ENCODE measurements around the gene TENM3. TPM values are rescaled to one million over a fixed set of nuclear protein-coding genes. Genes with fewer than 3 reads are reported as not detected.
A peak's percentile ranks its signal among the peaks of the same experiment; 100 is the strongest.

TENM3 gene
- total RNA-seq, 1 donor from 2014 or later: 65.5 TPM

DNA sequence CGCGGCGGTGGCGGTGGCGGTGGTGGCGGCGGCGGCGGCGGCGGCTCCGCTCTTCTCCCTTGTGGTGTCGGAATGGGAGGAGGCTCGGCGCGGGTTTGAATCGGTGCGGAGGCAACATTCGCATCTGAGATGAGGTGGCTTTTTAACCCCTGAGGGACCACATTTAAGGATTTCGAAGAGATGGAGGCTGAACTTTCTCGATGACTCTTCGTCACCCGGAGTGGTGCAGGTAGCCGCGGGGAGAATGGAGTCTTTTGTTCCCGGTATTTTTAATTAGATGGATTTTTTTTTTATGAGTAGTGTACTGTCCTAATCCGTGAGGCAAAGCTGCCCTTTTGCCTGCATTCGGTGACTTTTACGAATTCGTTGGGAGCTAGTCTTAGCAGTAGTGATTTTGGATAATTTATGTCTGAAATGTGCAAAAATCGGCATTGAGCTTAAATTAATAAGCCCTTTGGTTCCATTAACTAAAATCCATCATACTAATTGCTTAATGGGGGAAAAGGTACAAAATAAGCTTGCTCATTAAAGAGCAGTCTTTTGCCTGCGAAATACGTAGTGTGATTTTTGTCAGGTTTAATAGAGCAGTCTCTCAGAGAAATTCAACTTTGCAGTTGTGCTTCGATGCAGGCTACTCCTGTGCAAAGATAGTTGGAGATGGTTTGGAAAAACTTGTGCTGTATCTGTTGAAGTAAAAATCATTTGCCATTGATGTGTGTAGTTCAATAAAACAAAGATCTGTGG lies 206.2 kb downstream of the TENM3 start:
- peak; percentile 27 for DNase-seq (ENCODE audit: low spot score)

DNA sequence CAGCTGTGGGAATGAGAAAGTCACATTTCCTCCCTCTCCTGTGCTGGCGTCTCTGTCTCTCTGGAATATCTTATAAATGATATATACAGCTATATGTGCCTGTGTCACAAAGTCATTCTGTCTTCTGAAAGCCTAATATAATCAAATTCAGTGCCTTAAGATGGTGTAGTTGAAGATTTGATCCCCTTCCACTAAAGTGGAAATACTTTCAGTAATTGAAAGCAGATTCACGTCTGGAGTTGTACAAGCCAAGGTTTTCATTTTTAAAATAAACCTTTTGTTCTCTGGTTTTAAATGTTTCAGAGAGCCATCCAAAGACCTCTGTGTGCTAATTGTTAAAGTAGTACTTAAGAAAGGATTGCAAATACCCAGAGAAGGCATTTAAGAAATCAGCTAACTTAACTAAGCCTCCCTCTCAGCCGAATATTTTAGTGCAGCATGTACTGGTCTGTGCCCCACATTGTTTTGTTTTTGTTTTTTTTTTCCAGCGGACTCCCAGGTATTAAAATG lies 206.8 kb downstream of the TENM3 start:
- peak; percentile 21 for DNase-seq (ENCODE audit: low spot score)

DNA sequence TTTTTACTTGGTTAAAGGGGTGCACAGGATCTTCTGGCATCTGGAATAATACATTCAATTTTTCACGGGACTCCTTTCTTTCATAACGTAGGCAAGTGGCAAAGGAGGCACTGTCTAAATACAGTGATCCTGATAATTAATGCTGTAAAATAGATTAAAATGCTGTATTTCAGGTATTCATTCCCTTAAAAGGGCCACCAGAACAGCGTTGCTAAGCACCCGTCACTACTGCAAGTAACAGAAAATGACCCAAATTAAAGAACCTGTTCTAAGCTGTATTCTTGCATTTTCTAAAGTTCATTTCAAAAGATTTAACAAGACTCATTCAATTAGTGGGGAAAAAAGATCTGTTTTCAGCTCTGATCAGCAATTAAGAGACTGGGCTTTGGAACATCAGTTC lies 208.2 kb downstream of the TENM3 start:
- no peak for DNase-seq (ENCODE audit: low spot score)

DNA sequence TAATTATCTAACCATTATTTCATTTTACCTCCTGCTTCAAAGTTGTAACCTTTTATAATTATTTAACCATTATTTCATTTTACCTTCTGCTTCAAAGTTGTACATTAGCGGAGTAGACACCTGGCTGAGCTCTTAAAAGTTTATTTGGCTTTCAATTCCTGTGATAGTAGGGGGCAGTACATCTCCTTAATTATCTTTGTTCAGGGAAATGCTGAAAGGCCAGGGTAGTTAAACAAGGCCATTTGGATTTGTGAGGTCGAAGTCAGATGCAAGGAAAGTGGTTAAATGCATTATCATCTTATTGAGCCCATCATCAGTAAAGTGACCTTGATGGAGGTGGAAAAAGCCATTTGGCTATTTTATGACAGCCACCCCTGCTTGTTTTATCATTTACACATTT lies 210.6 kb downstream of the TENM3 start:
- DNase-seq (ENCODE audit: low spot score): no peak

GRCh38 chr4:182454440-182455013 lies 211.3 kb downstream of the TENM3 start:
- no peak for DNase-seq (ENCODE audit: low spot score)

DNA sequence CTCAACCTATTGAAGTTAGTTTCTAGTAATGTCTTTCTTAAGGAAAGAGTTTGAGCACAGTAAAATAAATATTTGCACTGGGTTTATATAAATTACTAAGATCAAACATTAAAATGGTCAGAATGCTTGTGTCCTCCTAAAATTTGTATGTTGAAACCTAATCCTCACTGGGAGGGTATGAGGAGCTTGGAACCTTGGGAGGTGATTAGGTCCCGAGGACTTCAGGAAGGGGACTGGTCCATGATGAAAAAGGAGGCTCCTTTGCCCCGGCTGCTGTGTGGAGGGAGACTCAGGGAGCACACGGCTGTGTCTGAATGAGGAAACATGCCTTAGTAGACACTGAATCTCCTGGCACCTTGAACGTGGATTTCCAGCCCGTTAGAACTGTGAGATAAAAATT lies 221.9 kb downstream of the TENM3 start:
- DNase-seq (ENCODE audit: low spot score): no peak

GRCh38 chr4:182465979-182466378 lies 222.8 kb downstream of the TENM3 start:
- DNase-seq (ENCODE audit: low spot score): no peak

GRCh38 chr4:182470215-182470614 lies 227.0 kb downstream of the TENM3 start:
- DNase-seq (ENCODE audit: low spot score): no peak

DNA sequence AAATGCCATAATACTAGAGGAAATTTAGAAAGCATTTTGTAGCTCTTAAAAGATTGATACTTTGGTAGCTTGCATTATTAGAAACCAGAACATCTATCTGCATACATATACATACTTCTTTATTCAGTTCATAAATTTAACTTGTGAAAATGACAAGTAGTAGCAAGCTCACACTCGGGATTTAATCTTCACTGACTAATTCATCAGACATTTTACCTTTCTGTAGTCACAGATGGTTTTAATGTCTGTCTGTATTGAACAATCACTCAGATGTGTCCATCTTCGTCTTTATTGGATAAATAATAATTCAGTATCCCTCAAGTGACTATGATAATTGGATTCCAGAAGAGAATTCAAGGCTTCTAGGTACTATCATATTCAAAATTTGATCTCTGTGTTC lies 232.3 kb downstream of the TENM3 start:
- no peak for DNase-seq (ENCODE audit: low spot score)

DNA sequence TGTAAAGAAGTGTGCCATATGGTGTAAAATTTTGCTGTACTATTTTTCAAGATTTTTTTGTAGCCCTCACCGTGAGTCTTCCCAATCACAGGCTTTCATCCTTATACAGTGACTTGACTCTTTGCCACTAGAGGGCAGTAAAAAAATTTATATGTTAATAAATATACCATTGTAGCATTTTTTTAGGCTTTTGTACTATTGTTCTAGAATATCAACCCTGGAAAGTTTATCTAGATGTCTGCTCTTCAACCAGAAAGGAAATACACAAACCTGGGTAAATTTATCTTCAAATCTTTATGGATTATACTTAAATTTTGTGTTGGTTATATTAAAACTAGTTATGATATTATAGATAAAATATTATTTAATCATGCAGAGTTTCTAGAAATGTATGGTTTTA lies 235.3 kb downstream of the TENM3 start:
- DNase-seq (ENCODE audit: low spot score): peak; percentile 45

- DNase-seq (ENCODE audit: low spot score): no peak
Observed at GRCh38 chr4:182483685-182484084, 240.5 kb downstream of the TENM3 start.

- DNase-seq (ENCODE audit: low spot score): no peak
Observed at GRCh38 chr4:182486881-182487280, 243.7 kb downstream of the TENM3 start.

- DNase-seq (ENCODE audit: low spot score): no peak
Observed at GRCh38 chr4:182488896-182489295, 245.7 kb downstream of the TENM3 start.

- no peak for DNase-seq (ENCODE audit: low spot score)
Observed at GRCh38 chr4:182489607-182490006, 246.4 kb downstream of the TENM3 start.

GRCh38 chr4:182491719-182492118 lies 248.5 kb downstream of the TENM3 start:
- DNase-seq (ENCODE audit: low spot score): no peak

DNA sequence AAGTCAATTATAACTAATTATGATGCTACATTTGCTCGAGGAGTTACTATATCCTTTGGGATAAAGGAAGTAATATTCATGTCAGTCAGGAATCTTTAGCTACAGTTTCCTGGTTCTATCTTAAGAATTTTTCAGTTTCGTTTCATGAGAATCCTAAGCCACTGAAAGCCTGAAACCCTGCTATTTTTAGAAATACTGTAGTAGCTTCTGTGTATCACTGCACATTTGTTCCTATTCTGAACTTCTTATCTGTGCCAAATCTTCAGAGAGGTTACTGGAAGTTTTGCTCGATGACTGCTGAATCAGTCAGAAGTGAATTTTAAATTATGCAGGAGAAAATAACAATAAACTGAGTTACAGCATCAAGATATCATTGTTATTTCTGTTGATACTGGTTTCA lies 249.2 kb downstream of the TENM3 start:
- DNase-seq (ENCODE audit: low spot score): peak; percentile 77

DNA sequence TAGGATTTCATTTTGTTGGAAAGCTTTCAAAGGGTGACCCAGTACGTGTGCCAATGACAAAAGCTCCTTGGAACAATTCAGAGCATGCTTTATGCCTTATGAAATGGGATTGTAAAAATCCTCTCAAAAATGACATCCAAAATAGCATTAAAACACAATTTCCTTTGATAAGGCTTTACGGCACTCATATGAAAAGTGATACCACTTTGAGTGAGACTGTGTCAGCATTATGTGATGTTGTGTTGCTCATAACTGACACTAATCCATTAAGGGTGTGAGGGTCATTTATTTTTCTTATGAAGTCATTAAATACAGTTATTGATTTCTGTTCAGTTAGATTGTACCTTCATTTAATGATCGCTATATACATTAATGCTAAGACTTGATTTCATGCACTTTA lies 250.2 kb downstream of the TENM3 start:
- no peak for DNase-seq (ENCODE audit: low spot score)

- no peak for DNase-seq (ENCODE audit: low spot score)
Observed at GRCh38 chr4:182494103-182494502, 250.9 kb downstream of the TENM3 start.

- DNase-seq (ENCODE audit: low spot score): no peak
Observed at GRCh38 chr4:182495031-182495430, 251.8 kb downstream of the TENM3 start.

DNA sequence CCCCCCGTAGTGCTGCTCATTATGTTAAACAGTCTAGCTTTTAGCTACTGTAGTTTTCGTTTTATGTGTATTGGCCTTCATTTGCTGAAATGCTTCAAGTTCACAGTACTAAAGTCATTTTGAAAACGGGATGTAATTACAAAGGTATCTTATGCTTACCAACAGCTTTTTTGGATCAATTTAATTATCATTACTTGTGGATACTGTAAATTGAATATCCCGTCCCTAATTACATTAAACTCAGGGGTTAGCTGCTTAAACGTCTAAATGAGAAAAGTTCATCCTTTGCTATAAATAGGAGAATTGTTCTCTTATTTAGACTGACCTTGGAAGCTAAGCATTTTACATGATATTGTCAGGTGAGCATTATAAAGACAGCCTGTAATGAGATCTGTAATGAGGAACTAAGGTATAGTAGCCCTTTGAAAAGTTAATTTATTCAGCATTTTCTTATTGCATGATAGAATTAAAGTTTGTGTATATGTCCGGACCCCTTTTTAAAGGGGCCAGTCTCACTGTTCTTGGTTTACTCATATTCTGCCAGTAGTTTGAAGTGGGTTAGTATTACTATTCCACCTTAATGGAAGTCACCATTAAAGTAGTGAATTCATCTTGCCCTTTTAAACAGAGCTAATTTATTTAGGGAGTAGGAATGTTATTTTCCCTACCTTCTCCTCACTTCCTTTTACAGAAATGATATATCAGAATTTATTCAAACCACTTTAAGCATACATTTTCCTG lies 252.6 kb downstream of the TENM3 start:
- DNase-seq (ENCODE audit: low spot score): no peak

DNA sequence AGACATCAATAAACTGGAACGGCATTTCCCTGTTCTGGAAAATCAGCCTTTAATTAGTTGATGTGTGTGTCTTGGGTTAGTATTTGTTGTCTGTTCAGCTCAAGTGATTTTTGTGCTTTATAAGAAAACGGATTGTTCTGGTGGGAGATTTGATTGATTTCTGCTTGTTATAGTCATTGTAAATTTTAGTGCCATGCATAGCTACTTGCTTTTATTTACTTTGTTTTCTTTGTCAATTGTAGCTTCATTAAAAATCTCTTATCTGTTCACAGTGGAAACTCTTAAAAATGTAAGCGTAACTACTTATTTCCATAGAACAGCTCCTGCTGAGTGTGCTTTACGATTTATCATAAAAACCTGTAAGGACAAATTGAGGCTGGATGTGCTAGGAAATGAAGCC lies 253.2 kb downstream of the TENM3 start:
- no peak for DNase-seq (ENCODE audit: low spot score)

DNA sequence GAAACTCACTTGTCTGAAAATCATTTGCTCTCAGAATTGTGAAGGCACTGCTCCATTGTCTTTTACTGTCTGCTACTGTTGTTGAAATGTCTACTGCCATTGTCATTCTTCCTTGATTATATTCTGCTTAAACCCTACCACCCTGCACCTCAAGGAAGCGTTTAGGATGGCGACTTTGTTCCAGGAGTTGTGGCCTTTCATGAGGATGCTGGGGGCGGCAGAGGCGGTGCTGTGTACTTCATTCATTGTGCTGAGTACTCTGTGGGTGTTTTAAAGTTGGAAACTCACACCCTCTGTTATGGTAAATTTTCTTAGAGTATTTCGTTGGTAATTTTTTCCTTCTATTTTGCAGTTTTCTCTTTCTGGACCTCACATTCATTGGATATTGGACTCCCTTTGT lies 258.9 kb downstream of the TENM3 start:
- no peak for DNase-seq (ENCODE audit: low spot score)

DNA sequence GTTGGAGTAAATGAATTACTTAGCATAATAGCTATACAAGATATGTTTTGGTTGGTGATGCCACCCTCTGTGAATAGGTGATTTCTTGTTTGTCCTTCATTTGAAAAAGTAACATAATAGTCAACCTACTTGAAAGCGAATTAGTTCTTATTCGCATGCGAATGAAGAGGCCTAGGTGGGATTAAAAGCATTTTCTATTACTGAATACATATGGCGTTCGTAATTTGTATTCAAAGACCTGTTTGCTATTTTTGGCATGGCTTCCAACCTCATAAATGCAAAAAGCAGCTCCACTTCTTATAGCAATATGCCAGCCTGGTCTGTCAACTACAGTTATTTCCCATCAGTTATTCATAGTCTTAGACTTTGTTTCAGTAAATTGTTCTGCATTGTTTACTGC lies 261.3 kb downstream of the TENM3 start:
- DNase-seq (ENCODE audit: low spot score): no peak

All from umbilical cord (tissue), 2 donors.